Sigmoid colon (tissue), 4 donors: Measurements from ENCODE around the gene UMODL1.

Experiments used
- EP300 ChIP-seq, 4 donors: sonication (generic); formaldehyde crosslinking; IDR thresholded peaks; one replicate each; pipeline ENCODE4 v1.6.1; 2017; ENCODE audit warnings: antibody characterized with exemption in 4 of 4
- POLR2A ChIP-seq, 2 donors: fragments of 450-650 bp; IDR thresholded peaks; one replicate each; pipeline ENCODE4 v1.6.1; 2016; ENCODE audit warnings: antibody characterized with exemption in 2 of 2, mild to moderate bottlenecking in 2 of 2, moderate library complexity in 2 of 2
- TF ChIP-seq, protein P1 (sequence below), 4 experiments: fragments of 450-650 bp in 3 of 4; fragments of 200-600 bp in 1 of 4; IDR thresholded peaks; one replicate each; pipeline ENCODE4 v1.5.1; 2016 to 2019; ENCODE audit warnings: antibody characterized with exemption in 4 of 4, mild to moderate bottlenecking in 3 of 4, moderate library complexity in 2 of 4

DNA sequence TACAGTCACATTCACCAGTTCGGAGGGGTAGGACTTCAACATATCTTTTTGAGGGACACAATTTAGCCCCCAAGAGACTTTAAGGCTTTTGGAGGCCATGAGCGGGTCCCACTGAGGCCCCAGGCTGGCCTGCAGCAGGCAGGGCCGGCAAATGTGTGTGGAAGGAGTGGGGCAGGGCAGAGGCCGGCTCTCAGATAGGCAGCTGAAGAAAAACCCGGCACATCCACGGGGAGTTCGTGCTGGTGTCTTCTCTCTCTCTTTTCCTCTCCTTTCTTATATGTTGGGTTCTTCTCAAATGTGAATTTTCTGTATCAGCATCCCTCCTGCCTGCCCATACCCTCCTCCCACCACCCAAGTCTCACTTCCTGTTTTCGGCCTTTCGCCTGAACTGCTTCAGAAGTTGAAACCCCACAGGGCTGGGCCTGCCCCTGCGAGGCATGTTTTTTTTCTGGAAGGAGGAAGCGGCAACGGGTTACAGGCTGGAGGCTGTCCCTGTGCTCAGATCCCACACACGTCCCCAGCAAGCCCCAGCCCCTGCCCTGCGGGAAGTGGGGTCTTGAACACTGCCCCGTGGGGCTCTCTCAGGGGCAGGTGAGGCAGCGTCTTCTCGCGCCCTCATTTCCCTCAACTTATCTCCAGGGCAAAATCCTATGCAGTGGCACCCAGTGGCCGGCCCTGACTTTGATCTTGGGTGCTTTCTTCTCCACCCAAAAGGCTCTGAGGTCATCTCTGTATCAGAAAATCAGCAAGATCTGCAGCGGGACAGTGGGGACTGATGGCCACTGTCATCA, 9.7 kb upstream of the UMODL1 start:
- TF ChIP-seq, protein P1, sequence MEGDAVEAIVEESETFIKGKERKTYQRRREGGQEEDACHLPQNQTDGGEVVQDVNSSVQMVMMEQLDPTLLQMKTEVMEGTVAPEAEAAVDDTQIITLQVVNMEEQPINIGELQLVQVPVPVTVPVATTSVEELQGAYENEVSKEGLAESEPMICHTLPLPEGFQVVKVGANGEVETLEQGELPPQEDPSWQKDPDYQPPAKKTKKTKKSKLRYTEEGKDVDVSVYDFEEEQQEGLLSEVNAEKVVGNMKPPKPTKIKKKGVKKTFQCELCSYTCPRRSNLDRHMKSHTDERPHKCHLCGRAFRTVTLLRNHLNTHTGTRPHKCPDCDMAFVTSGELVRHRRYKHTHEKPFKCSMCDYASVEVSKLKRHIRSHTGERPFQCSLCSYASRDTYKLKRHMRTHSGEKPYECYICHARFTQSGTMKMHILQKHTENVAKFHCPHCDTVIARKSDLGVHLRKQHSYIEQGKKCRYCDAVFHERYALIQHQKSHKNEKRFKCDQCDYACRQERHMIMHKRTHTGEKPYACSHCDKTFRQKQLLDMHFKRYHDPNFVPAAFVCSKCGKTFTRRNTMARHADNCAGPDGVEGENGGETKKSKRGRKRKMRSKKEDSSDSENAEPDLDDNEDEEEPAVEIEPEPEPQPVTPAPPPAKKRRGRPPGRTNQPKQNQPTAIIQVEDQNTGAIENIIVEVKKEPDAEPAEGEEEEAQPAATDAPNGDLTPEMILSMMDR (IDR thresholded peaks at IDR 0.05), result no peak
- TF ChIP-seq POLR2A (IDR thresholded peaks at IDR 0.05) (no peak), EP300 (IDR thresholded peaks at IDR 0.05) (no peak)
